Umbilical cord (tissue), 2 donors: Measurements from ENCODE around the gene DELE1. TPM values are rescaled to one million over a fixed set of nuclear protein-coding genes. Genes with fewer than 3 reads are reported as not detected.

Source experiments
- DNase-seq: peaks from one replicate; pipeline ENCODE4 v3.0.0-alpha.2; 2015; ENCODE audit warnings: low spot score
- total RNA-seq: library from RNA; depleted of rRNA; stranded (reverse); fragments of >200 nt; gene quantifications from one replicate; pipeline ENCODE4 v1.2.3, GENCODE V29; 2014; ENCODE audit warnings: low replicate concordance; ENCODE audit not compliant: insufficient read depth

The DELE1 gene, protein sequence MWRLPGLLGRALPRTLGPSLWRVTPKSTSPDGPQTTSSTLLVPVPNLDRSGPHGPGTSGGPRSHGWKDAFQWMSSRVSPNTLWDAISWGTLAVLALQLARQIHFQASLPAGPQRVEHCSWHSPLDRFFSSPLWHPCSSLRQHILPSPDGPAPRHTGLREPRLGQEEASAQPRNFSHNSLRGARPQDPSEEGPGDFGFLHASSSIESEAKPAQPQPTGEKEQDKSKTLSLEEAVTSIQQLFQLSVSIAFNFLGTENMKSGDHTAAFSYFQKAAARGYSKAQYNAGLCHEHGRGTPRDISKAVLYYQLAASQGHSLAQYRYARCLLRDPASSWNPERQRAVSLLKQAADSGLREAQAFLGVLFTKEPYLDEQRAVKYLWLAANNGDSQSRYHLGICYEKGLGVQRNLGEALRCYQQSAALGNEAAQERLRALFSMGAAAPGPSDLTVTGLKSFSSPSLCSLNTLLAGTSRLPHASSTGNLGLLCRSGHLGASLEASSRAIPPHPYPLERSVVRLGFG
- total RNA-seq, result 63.8 TPM

DNA sequence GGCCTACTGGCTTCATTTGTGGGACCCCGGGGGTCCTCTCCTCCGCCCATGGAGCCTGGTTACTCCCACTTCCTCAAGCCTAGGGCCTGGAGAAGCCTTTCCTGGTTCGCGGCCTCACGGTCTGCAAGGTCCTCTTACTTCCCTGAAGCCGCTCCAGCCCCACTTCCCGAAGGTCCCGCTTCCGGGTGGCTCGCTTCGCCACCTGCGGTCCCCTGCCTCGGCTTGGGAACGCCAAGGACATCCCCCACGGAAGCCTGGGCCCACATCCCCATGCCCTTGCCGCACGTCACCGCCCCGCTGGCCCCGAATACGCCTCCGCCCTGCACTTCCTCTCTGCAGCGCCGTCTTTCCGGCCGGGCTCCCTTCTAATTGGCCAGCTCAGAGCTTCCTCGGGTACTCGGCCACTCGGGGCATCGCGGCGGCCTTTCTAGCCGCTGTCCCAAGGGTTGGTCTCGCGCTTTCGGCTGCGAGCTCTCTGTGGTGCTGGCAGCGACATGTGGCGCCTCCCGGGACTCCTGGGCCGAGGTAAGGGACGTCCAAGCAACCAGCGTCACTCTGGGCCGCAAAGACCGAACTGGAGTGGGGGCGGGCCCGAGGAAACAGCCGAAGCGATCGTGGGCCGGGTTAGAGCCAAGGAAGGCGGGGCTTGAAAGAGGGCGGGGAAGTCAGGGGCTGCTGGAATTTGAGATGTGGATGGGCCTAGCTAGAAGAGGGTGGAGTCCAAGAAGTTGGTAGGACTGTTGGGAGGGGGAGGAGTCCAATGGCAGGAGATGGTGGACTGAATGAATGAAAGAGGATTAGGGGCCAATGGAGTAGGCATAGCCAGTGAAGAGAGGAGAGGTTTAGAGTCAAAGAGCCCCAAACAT, at the start of gene DELE1:
DELE1 (plus strand) TSS at position 424 of the 866 bp plus-strand sequence; CDS start at position 495, 71 bp downstream.
- peak; percentile 98 for DNase-seq

DNA sequence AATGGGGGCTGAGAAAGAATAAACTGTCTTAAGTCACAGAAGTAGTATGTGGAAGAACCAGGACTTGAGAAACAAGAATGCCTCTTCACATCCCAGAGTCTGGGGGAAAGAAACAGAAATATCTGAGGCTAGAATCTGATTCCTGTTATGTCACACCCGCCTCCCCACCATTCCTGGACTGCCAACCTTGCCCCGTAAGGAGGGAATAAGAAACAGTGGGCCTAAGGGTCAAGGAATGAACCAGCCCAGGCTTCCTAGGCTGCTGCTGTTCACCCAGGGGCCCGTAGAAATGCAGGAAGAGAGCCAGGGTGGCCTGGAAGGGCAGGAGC, 49.8 kb upstream of the DELE1 start:
- no peak for DNase-seq

DNA sequence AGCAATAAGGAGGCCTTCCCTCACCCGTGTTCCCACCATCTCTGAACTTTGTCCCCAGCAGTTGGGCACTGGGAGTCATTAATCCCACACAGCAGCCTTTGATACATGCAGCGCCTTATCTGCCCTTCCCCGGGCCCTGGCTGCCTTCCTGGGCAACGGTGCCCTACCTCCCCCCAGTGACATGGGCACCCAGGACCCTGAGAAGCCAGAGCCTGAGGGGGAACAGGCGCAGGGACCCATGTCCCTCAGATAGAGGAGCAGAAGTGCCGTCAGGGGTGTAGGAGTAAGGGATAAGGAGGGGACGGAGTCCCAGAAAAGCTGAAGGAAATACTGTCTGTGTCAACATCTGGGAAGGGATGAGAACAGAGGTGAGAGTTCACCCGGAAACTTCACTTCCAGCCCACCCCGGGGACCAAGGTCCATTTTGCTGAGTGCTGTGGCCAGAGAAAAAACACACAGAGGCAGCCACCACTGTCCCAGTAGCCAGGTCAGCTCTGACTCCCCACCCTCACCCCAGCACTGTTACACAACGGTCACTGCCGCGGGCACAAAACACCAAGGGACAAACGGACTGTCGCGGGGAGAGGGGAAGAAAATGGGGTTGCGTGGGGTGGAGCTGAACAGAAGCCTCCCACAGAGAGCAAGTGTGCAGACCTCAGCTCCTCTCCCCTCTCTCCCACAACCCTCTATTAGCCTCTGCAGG, 49.3 kb upstream of the DELE1 start:
- DNase-seq, result no peak

DNA sequence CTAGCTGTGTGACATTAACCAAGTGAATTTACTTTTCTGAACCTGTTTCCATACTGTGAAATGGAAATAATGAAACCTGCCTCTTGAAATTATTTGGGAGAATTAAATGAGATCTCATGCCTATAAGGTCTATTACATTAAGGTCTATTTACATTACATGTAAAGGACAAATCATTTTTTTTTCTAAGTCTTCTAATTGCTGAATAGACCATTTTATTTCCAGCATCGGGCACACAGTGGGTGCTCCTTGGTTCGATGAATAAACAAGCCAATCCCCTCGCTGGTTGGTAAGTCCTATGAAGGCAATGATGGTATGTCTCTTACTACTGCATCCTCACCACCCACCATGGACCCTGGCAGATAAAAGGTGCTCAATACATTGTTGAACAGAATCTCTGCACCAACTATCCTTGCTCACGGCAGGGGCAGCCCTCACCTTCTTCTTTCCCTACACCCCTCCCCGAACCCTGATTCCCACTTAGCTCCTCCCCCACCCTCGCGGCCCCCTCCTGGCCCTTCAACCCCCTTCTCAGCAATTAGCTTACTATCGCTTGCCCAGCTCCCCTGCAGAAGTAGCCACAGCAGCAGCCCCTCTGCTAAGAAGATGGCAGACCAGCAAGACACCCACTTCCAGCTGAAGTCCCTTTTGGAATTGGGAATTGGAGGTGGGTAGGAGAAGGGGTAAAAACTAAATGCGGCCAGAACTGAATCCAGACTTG, 48.5 kb upstream of the DELE1 start:
- DNase-seq, result no peak

DNA sequence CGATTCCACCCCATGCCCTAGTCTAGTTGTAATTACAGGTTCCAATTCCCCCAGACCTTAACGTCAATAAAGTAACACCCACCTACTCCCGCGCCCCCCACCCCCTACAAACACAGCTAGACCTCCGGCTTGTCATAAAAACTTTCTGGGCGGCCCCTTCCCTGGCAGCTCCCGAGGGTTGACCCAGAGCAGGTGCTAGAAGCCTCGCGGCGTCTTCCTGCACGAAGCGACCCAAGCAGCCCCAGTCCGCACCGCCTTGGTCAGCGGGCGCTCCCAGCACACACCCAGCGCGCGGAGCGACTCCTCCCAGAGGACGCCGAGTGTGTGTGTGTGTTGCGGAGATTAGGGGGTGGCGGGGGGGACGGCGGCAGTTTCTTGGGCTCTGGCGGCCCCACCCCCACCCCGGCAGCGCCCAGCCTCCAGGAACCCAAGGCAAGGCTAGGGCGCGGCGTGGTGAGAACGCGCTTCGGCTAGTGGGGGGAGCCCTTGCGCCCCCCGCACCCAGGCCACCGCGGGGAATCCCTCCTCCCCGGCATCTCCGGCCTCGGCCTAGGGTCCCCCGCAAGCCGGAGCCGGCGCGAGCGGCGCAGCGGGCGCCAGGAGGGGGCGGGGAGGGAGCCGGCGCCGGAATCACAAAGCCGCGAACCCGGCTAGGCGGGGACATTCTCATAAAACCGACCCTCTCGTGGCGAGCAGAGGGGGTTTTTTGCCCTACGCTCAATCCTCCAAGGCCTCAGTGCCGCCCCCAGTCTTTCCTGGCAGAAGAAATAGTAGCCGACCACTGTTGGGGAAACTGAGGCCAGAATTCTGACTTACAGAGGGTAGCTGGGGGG, 47.7 kb upstream of the DELE1 start:
- no peak for DNase-seq

DNA sequence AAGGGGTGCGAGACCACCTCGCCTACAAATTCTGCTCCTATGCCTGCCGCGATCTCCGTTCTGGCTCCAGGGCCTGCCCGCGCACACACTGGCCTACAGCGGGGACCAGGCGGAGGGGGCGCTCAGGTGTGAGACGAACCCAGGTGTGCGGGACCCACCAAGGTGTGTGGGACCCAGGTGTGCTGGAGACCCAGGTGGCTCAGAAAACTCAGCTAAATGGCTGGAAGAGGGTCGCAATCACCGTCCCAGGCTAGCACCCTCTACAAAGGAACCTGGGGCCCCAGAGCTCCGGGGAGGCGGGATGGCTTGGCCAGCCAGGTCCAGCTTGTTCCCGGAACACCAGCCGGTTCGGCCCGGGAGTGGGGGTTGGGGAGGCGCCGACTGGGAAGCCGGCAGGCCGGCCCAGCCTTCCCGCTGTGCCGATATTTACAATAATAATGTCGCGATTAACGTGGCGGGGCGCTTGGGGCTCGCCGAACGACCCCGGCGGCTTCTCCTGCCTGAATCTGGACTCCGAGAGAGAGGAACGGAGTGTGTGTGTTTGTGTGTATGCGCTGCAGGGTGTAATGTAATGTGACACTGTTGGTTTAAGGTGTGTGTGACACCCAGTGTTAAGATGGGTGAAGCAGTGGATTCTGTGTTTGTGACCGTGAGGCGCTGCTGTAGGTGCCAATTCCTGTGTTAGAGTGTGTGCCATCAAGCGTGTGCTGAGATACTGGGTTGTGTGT, 46.9 kb upstream of the DELE1 start:
- no peak for DNase-seq

DNA sequence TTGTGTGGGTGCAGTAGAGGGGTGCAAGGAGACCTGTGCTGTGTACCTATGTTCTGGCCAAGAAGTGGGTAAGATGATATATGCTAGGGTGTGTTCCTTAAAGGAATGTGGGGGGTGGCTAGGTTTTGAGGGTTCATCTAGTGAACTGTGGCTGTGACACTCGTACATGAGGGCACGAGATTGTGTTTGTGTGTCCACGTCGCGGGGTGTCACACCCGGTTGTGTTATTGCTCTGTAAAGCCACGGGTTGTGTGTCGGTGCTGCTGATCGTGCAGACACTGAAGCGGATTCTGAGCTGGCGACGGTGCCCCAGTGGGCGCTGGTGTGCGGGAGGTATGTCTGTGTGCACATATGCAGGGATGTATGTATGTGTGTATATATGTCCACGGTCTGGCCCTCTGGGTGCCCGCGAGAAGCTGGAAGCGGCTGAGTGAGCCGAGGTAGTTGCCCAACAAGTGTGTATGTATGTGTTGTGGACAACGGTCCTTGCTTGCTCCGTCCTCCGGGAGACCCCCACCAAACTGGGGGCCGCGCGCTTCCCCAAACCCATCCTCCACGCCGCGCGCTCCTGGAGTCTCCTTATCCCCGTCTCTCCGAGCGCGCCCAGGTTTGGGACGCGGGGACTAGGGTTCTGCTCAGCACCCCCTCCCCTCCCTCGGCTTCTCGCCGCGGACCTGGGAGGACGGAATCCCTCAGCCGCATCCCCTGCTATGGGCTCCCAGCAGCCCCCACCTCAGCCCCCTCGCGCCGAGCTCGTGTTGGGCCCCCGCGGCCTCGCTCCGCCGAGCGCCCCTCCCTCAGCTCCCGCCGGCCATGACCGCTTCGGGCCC, 46.1 kb upstream of the DELE1 start:
- DNase-seq, result no peak

DNA sequence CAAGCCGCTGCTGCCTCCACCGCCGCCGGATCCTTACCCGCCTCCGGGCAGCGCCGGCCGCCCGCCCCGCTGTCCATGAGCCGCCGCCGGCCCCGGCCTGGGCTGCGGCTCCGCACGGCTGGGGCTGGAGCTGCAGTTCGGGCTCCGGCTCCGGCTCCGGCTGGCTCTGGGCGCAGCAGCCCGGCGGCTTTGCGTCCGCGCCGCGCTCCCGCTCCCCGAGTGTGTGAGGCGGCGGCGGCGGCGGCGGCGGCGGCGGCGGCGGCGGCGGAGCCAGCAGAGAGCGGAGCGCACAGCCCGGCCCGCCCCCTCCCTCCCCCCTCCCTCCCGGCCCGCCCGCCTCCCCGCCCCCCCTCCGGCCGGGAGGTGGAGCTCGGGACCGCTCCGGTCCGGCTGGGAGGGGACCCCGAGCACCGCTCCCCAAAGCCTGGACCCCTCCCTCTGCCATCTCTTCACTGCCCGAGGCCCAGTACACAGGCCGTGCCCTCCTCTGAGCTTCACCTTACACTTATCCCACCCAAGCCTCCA, 45.4 kb upstream of the DELE1 start, which contains the start of gene PCDH1:
PCDH1 (minus strand) TSS at position 225 of the 525 bp plus-strand sequence; CDS start at position 77, 148 bp downstream.
- peak; percentile 53 for DNase-seq

DNA sequence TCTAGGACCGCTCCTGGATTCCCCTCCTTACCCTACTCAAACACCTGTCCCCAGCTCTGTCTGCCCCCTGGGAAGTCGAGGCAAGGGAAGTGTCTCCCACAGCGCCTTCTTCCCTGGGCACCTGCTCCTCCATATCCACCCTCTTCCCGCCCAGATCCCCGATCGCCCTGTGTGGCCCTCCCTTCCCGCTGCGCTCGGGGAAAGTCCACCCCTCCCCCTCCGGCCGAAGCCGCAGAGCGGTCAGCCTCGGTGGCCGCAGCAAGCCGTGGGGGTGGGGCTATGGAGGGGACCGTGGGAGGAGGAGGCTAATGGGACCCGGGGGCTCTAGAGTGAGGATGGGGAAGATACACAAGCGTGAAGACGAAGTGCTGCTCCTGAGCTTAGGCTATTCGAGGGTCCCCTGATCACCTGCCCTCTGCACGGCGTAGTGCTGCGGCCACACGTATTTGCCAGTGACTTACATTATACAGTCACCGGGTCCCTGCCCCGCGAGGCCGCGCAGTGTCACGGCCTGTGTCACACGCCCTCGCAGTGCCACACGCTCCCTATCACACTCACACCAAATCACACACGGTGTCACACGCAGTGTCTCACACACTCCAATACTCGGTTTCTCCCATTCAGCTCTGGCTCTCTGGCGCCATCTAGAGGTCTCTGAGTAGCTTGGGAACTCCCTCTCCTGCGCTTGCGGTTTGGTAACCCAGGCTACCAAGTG, 44.8 kb upstream of the DELE1 start:
- peak; percentile 97 for DNase-seq

DNA sequence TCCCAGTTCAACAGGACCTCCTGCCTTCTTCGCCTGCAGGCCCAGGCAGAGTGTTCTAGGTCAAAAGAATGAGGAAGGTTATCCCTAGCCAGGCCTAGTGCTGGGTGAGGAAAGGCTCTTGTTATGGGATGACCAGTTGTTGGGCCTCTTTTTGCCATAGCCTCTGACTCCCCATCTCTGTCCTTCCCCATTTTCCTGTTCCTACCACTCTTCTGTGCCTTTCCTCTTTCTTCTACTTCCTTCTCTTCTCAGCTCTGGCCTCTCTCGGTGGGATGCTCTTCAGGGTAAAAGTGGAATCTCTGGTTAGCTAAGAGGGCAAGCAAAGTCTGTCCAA, 44.3 kb upstream of the DELE1 start:
- no peak for DNase-seq

DNA sequence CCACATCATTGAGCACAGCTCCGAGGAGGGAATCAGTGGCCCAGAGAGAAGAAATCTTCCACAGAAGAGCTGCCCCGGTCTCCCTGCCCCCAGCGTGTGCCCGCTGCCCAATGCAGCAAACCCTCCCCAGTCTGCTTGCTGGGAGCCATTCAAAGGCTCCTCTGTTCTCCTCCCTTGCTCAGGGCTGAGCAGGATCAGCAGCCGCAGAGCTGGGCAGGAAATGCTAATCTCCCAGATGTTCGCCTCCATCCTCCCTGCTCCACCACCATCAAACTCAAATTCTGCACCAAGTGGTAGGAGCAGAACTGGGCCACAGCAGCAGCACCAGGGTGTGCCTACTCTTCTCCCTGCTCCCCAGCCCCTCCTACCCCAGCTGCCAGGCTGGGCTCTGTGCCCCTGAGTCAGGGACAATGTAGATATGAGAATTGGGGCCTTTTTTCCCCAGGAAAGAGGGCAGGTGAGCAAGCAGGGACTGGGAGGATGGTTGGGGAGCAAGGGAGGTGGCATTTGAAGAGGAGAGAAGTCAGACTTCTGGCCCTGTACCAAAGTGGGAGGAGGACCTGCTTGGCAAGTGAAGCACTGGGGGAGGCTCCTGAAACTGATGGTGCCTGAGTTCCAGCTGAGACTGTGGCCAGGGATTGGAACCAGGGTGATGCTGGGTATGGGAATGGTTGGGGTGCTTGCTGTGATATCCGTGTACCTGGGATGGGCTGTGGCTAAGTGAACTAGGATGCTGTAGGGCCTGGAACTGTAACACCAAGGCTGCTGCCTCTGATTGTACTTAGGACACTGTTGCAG, 43.5 kb upstream of the DELE1 start:
- no peak for DNase-seq

DNA sequence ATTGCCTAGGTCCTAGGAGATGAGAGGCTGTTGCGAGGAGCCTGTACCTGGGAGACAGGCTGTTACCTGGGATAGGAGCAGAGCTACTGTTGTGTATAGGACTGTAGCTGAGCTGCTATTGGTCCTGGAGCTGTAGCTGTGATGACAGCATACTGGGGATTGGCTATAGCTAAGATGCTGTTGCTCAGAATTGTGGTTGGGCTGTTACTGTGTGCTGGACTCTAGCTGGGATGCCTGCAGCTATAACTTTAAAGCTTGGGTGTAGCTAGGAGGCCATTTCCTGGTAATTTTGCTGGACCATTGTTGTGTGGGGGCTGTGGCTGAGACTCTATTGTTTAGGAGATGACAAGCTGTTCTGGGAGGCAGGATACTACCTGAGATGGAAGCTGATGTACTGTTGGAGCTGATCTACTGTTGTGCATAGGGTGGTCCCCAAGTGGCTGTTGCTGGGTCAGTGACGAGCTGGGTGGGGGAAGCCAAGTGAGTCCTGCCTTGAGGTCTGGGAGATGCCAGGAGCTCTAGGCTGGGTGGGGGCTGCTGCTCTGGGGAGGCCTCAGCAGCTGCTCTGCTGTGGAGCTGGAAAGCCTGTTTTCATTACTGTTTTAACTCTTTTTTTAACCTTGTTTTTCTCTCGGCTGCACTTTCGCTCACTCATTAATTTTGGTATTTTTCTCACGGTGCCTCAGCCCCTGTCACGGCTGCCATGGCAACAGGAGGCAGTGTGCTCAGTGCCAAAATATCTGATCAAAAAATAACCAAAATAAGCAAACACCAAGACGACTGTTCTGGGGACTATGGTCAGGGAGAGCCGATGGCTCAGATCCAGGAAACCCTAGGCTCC, 42.5 kb upstream of the DELE1 start:
- DNase-seq, result peak; percentile 51

DNA sequence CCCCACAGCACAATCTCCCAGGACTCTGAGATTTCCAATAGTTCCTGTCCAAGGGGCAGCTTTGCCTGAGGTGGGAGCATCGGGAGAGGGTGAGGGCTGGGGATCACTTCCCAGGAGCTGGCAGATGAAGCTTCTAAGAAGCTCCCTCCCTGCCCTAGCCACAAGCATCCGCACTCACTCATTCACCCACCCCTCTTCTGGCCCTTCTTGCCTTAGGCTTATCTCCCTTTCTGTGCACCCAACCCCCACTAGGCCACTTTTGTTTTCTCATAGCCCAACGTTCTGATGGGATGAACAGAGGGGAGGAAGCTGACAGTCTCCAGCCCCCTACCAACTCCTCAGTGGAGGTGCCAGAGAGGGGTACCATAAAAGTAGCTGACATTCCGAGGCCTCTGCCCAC, 41.8 kb upstream of the DELE1 start:
- DNase-seq, result no peak

DNA sequence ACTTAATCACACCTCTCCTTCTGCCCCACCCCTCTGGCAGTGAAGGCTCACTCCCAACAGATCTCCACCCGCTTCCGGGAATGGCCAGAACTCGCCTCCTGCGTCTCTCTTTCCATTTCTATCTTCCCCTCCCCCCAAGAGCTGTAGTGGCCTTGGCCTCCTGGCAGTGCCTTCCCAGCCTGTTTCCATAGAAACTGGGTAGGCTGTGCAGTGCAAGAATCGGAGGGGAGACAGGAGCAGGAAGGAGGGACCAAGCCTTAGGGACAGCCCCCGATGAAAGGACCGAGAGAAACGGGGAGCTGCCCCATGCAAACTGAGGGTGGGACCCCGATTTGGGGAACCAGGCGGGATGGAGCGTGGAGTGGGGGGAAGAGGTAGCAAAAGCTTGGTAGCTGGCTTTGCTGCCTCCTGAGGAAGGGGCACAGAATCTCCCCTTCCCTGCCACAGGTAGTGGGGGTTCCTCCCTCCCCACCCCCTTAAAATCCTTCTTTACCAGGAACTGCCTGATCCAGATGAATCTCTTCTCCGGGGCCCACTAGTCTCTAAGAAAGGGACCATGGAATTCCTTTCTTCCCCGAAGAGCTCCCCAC, 41.0 kb upstream of the DELE1 start:
- no peak for DNase-seq

DNA sequence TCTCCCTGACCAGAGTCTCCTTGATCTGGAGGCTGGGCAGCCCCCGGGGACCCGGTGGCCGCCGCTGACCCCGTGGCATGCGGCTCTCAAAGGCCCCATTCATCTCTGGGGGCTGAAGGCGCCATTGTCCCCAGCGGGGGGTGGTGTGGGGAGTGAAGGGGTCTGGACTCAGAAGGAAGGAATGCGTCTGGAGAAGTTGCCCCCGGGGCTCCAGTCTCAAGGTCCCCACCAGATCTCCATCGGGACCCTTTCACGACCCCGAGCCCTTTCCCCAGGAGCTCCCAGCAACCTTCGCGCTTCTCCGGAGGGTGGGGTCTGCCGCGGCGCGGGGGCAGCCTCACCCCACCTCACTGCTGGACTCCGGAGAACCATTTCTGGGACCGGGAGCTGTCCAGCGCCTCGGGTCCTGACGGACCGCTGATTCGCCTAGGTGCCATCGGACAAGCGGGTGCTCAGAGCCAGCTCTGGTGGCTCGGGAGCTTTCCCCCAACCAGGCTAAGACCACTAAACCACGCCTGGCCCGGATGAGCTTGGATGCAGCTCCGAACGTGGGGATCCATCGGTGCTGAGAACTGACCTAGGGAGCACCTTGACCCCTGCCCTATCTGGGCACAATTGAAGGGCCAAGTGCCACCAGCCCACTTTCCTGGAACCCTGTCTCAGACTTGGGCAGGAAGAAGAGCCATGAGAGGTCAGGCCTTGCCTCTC, 40.3 kb upstream of the DELE1 start:
- DNase-seq, result peak; percentile 47
